H1 (cell line): ENCODE data around the gene ZC3H11A. TPM values are rescaled to one million over a fixed set of nuclear protein-coding genes. Genes with fewer than 3 reads are reported as not detected.

Experiments used
- CTCF ChIA-PET: fragments of 300-600 bp; sonication (Branson Sonifier 250); formaldehyde crosslinking; loops from one replicate; lab custom pipeline; 2021; ENCODE audit not compliant: partially characterized antibody; lab: Charles Lee
- POLR2A ChIA-PET: fragments of 300-600 bp; sonication (Branson Sonifier 250); formaldehyde crosslinking; loops from one replicate; lab custom pipeline; 2021; ENCODE audit warnings: inconsistent platforms; ENCODE audit not compliant: partially characterized antibody; lab: Charles Lee
- DNase-seq, 2 experiments: peaks; one replicate each; pipeline versions ENCODE4 v3.0.0 to v3.0.0-alpha.2; 2010 to 2022; ENCODE audit warnings: low spot score in 2 of 2, low read depth in 1 of 2, mixed read lengths in 1 of 2
- FAIRE-seq: peaks from 2 replicates; lab custom pipeline; 2011; peaks lifted over from hg19 to GRCh38; lab: Jason Lieb, UNC
- H2AFZ ChIP-seq: 2 replicates; pipeline ENCODE4 v1.8.1; 2012; ENCODE audit warnings: low read length, inconsistent platforms
- H2AK5ac ChIP-seq: 2 replicates; pipeline ENCODE4 v1.6.1; 2013; ENCODE audit warnings: low read depth, low read length
- H2BK120ac ChIP-seq: replicated peaks from 2 replicates; pipeline ENCODE3; 2013; ENCODE audit warnings: low read depth, low read length, inconsistent platforms
- H2BK12ac ChIP-seq: 2 replicates; pipeline ENCODE4 v1.6.1; 2013; ENCODE audit warnings: low read depth, low read length
- H2BK15ac ChIP-seq: 2 replicates; pipeline ENCODE4 v1.6.1; 2013; ENCODE audit warnings: low read length
- H2BK20ac ChIP-seq: 2 replicates; pipeline ENCODE4 v1.6.1; 2013; ENCODE audit warnings: low read length
- H2BK5ac ChIP-seq: 2 replicates; pipeline ENCODE4 v1.6.1; 2013; ENCODE audit warnings: low read depth, low read length
- H3K14ac ChIP-seq: 2 replicates; pipeline ENCODE4 v1.6.1; 2013; ENCODE audit warnings: inconsistent platforms; ENCODE audit not compliant: insufficient read length
- H3K18ac ChIP-seq: 2 replicates; pipeline ENCODE4 v1.6.1; 2013; ENCODE audit warnings: low read length; ENCODE audit errors: extremely low read depth
- H3K23ac ChIP-seq: 2 replicates; pipeline ENCODE4 v1.6.1; 2013; ENCODE audit warnings: inconsistent platforms; ENCODE audit not compliant: insufficient read length
- H3K23me2 ChIP-seq: 2 replicates; pipeline ENCODE4 v1.6.1; 2013; ENCODE audit warnings: low read depth, low read length
- H3K27ac ChIP-seq: 2 replicates; pipeline ENCODE4 v1.6.1; 2011; ENCODE audit warnings: low read depth, low read length, inconsistent platforms
- H3K27me3 ChIP-seq, 4 experiments: replicated peaks in 1 of 4; 1 replicate in 1 of 4; 2 replicates in 3 of 4; pipeline versions ENCODE4 v1.6.1 to v1.8.1; 2011 to 2013; ENCODE audit warnings: low read length in 3 of 4, mild to moderate bottlenecking in 3 of 4, inconsistent platforms in 2 of 4, mixed read lengths in 2 of 4, moderate library complexity in 1 of 4; ENCODE audit not compliant: control insufficient read depth in 3 of 4, insufficient read depth in 3 of 4; ENCODE audit errors: extremely low read depth in 1 of 4
- H3K36me3 ChIP-seq, 4 experiments: 2 replicates each; pipeline versions ENCODE4 v1.6.1 to v1.8.1; 2011 to 2013; ENCODE audit warnings: mild to moderate bottlenecking in 4 of 4, low read length in 3 of 4, moderate library complexity in 2 of 4, control low read depth in 1 of 4, inconsistent platforms in 1 of 4; ENCODE audit not compliant: insufficient read depth in 4 of 4, control insufficient read depth in 2 of 4
- H3K4ac ChIP-seq: replicated peaks from 2 replicates; pipeline ENCODE3; 2013; ENCODE audit warnings: low read length, low read depth, mixed read lengths, inconsistent platforms; ENCODE audit not compliant: insufficient read length
- H3K4me1 ChIP-seq, 4 experiments: replicated peaks in 1 of 4; 1 replicate in 1 of 4; 2 replicates in 3 of 4; pipeline versions ENCODE4 v1.6.1 to v1.8.1; 2011 to 2013; ENCODE audit warnings: low read length in 3 of 4, inconsistent platforms in 2 of 4, mixed read lengths in 1 of 4; ENCODE audit not compliant: insufficient read depth in 4 of 4, control insufficient read depth in 3 of 4
- H3K4me2 ChIP-seq, 2 experiments: 2 replicates each; pipeline versions ENCODE4 v1.6.1 to v1.8.1; 2011 to 2013; ENCODE audit warnings: low read depth in 2 of 2, low read length in 2 of 2, control low read depth in 1 of 2, inconsistent platforms in 1 of 2, mild to moderate bottlenecking in 1 of 2; ENCODE audit not compliant: insufficient read depth in 1 of 2
- H3K4me3 ChIP-seq, 4 experiments: fragments of 200-600, 300-600 bp in 1 of 4; sonication (generic), shearing (Covaris generic), sonication (Bioruptor Twin) in 1 of 4; 2 replicates each; pipeline versions ENCODE4 v1.5.1 to v1.8.1; 2011 to 2016; ENCODE audit warnings: low read length in 4 of 4, low read depth in 3 of 4, control low read depth in 2 of 4, inconsistent platforms in 2 of 4, mild to moderate bottlenecking in 2 of 4, mixed read lengths in 1 of 4, moderate library complexity in 1 of 4; ENCODE audit not compliant: insufficient read depth in 2 of 4; ENCODE audit errors: extremely low read depth in 1 of 4
- H3K56ac ChIP-seq: replicated peaks from 2 replicates; pipeline ENCODE3; 2013; ENCODE audit warnings: low read depth, mild to moderate bottlenecking, mixed read lengths, low read length, inconsistent platforms; ENCODE audit not compliant: insufficient read length
- H3K79me1 ChIP-seq: 2 replicates; pipeline ENCODE4 v1.6.1; 2013; ENCODE audit warnings: low read depth, low read length, control low read depth
- H3K79me2 ChIP-seq, 2 experiments: 2 replicates each; pipeline versions ENCODE4 v1.6.1 to v1.8.1; 2012 to 2013; ENCODE audit warnings: low read length in 2 of 2, mild to moderate bottlenecking in 2 of 2, inconsistent platforms in 1 of 2; ENCODE audit not compliant: insufficient read depth in 2 of 2, control insufficient read depth in 1 of 2
- H3K9ac ChIP-seq, 4 experiments: replicated peaks in 1 of 4; 1 replicate in 1 of 4; 2 replicates in 3 of 4; pipeline versions ENCODE4 v1.6.1 to v1.8.1; 2011 to 2013; ENCODE audit warnings: low read depth in 3 of 4, low read length in 3 of 4, control low read depth in 2 of 4, mild to moderate bottlenecking in 2 of 4, moderate library complexity in 2 of 4, inconsistent platforms in 1 of 4; ENCODE audit errors: extremely low read depth in 1 of 4
- H3K9me3 ChIP-seq, 2 experiments: 2 replicates each; pipeline versions ENCODE4 v1.6.1 to v1.8.1; 2012 to 2013; ENCODE audit warnings: mild to moderate bottlenecking in 2 of 2, moderate library complexity in 2 of 2, control low read depth in 1 of 2, inconsistent platforms in 1 of 2, low read depth in 1 of 2, low read length in 1 of 2, mixed read lengths in 1 of 2; ENCODE audit not compliant: insufficient read depth in 2 of 2
- H4K20me1 ChIP-seq, 2 experiments: replicated peaks in 1 of 2; 2 replicates each; pipeline versions ENCODE3 to v1.8.1; 2011 to 2013; ENCODE audit warnings: inconsistent platforms in 2 of 2, low read length in 2 of 2, mild to moderate bottlenecking in 1 of 2; ENCODE audit not compliant: insufficient read depth in 2 of 2, control insufficient read depth in 1 of 2
- H4K5ac ChIP-seq: 2 replicates; pipeline ENCODE4 v1.6.1; 2013; ENCODE audit warnings: low read length, low read depth, mixed read lengths, inconsistent platforms; ENCODE audit not compliant: insufficient read length
- H4K8ac ChIP-seq: 2 replicates; pipeline ENCODE4 v1.8.0; 2013; ENCODE audit warnings: mild to moderate bottlenecking, moderate library complexity, low read length, inconsistent platforms; ENCODE audit not compliant: insufficient read depth; ENCODE audit errors: extremely low read depth
- H4K91ac ChIP-seq: replicated peaks from 2 replicates; pipeline ENCODE3; 2013; ENCODE audit warnings: low read length, mixed read lengths, inconsistent platforms; ENCODE audit not compliant: insufficient read length
- CTBP2 ChIP-seq: IDR thresholded peaks from 2 replicates; pipeline ENCODE4 v1.7.0; 2011; ENCODE audit warnings: borderline replicate concordance, mild to moderate bottlenecking, moderate library complexity, mixed read lengths, low read length; ENCODE audit not compliant: insufficient read depth, insufficient read length
- POU5F1 ChIP-seq: IDR thresholded peaks from 2 replicates; pipeline ENCODE4 v1.6.1; 2011; ENCODE audit warnings: low read depth, mild to moderate bottlenecking, low read length, moderate library complexity
- SIRT6 ChIP-seq: IDR thresholded peaks from one replicate; pipeline ENCODE4 v1.7.1; 2012; ENCODE audit warnings: low read length, inconsistent platforms
- WGBS, 2 experiments: shearing (Covaris generic) in 1 of 2; methylation state at CpG; one replicate each; pipeline versions ENCODE4 v1.1.6 to v1.1.7; 2013 to 2015; ENCODE audit warnings: low lambda C conversion rate in 2 of 2, mixed read lengths in 2 of 2, inconsistent platforms in 1 of 2, low coverage in 1 of 2, missing lambda C conversion rate in 1 of 2; ENCODE audit not compliant: insufficient replicate concordance in 2 of 2, insufficient coverage in 1 of 2, insufficient read length in 1 of 2; ENCODE audit errors: extremely low coverage in 1 of 2, missing lambda C conversion rate in 1 of 2; 5-methylcytosine and 5-hydroxymethylcytosine counted together
- polyA plus RNA-seq, 7 experiments: library from polyadenylated mRNA; depleted of rRNA in 3 of 7; stranded (reverse) in 5 of 7; unstranded in 2 of 7; fragments of >200 nt in 5 of 7; fragments of 200-250 nt in 2 of 7; gene quantifications; 1 replicate in 5 of 7; 2 replicates in 1 of 7; 4 replicates in 1 of 7; pipeline versions ENCODE4 v1.2.1 to v1.2.3, GENCODE V29; 2011 to 2013; ENCODE audit warnings: missing spikeins in 2 of 7, mixed read lengths in 2 of 7
- total RNA-seq: library from RNA; stranded (reverse); fragmentation: NEBNext Ultra II Directional; extraction: Animal tissue kit (Norgen Biotek cat#: 25700); gene quantifications from 2 replicates; pipeline ENCODE4 v1.2.1, GENCODE V29; 2021

ZC3H11A gene
- total and polyA plus RNA-seq, 2 of the 8 experiments (the other 6 are each of a cell fraction or from before 2014, with no cell fraction given): 37.2 to 105 TPM

- POLR2A ChIA-PET: interaction anchor here (0.6 to 1.3 kb wide), 3 partner anchors 10 to 30 kb away, joined by 3 to 4 read pairs (median 3); no protein-coding TSS in a partner anchor
- H3K36me3 ChIP-seq: peaks cover 5 to 35% (median 11%) of the 10 kb centered on the region in 4 experiments; a peak in 7 of 8 replicates
- no peak overlapping the region for H3K9ac ChIP-seq
- H4K5ac ChIP-seq: no peak overlapping the region
- no peak overlapping the region for H3K23ac ChIP-seq
- no peak overlapping the region for H4K8ac ChIP-seq
- H3K27me3 ChIP-seq: no peaks in the 10 kb centered on the region
- no peaks in the 10 kb centered on the region for H3K4me1 ChIP-seq
- H2BK20ac ChIP-seq: no peak overlapping the region
- H3K14ac ChIP-seq: no peak overlapping the region
- no peak overlapping the region for H3K56ac ChIP-seq
- H4K91ac ChIP-seq: no peak overlapping the region
- no peak overlapping the region for H2AFZ ChIP-seq
- no peak overlapping the region for H2BK12ac ChIP-seq
- H3K4me3 ChIP-seq: no peak overlapping the region
- CTCF ChIA-PET: no interaction called here
- H3K4me2 ChIP-seq: no peak overlapping the region
- H3K18ac ChIP-seq: no peak overlapping the region
- H3K23me2 ChIP-seq: no peaks in the 10 kb centered on the region
- TF ChIP-seq SIRT6 (no peak), POU5F1 (no peak), CTBP2 (no peak)
- H3K9me3 ChIP-seq: no peaks in the 10 kb centered on the region
- no peak overlapping the region for H2BK120ac ChIP-seq
- H2BK5ac ChIP-seq: no peak overlapping the region
- H4K20me1 ChIP-seq: peaks cover 2% of the 10 kb centered on the region in 2 experiments
- peaks cover 0 to 24% of the 10 kb centered on the region in 2 experiments; a peak in 1 of 4 replicates for H3K79me2 ChIP-seq
- DNase-seq (no peak), FAIRE-seq (no peak)
- H2AK5ac ChIP-seq: no peak overlapping the region
- WGBS, 2 experiments: 100% methylated on average over 2 of the region's 2 CpGs; no CpG with 5 or more reads in 1 of the 2 experiments
- no peak overlapping the region for H3K4ac ChIP-seq
- H3K79me1 ChIP-seq: no peaks in the 10 kb centered on the region; the same call in 1 of the 2 replicates
- no peak overlapping the region for H3K27ac ChIP-seq
- no peak overlapping the region for H2BK15ac ChIP-seq
These were observed 18.3 kb downstream of the ZC3H11A start for GRCh38 chr1:203813581-203814341.
